Activated effector memory CD4-positive, alpha-beta T cell treated with anti-CD3 and anti-CD28 coated beads, Interleukin-2, amount 50 U/mL, for 16 hours (primary cell): ENCODE data around the gene ORC1.
"Not testable (repeated sequence)": the region's sequence is repeated elsewhere in the genome, so short reads cannot be mapped to it uniquely, and the experiment has no call there.

Source experiments
- DNase-seq: peaks from one replicate; pipeline ENCODE4 v3.0.0-alpha.2; 2020

ORC1 gene

GRCh38 chr1:52369851-52370250, 34.4 kb downstream of the ORC1 start:
- DNase-seq, result not testable (repeated sequence)

- DNase-seq, result peak; percentile 85
These were observed 35.6 kb downstream of the ORC1 start for GRCh38 chr1:52368383-52369172.

GRCh38 chr1:52367272-52367671, 37.0 kb downstream of the ORC1 start:
- no peak for DNase-seq

- DNase-seq, result no peak
These were observed 37.8 kb downstream of the ORC1 start for GRCh38 chr1:52366517-52366827.

- peak; percentile 100 for DNase-seq
These were observed 38.3 kb downstream of the ORC1 start, which contains the start of gene CC2D1B for GRCh38 chr1:52365746-52366516. Gene CC2D1B (minus strand): TSS chr1:52366205. CDS start chr1:52364620, 1,585 bp downstream.

GRCh38 chr1:52365071-52365745, 39.0 kb downstream of the ORC1 start:
- DNase-seq, result peak; percentile 67

GRCh38 chr1:52364235-52364839, 39.9 kb downstream of the ORC1 start:
- peak; percentile 28 for DNase-seq

- no peak for DNase-seq
These were observed 43.6 kb downstream of the ORC1 start for GRCh38 chr1:52360595-52360968.

- DNase-seq, result no peak
These were observed 44.3 kb downstream of the ORC1 start for GRCh38 chr1:52359676-52360594.

GRCh38 chr1:52358851-52359497, 45.2 kb downstream of the ORC1 start:
- no peak for DNase-seq

- DNase-seq, result no peak
These were observed 46.8 kb downstream of the ORC1 start for GRCh38 chr1:52357397-52357796.

- DNase-seq, result no peak
These were observed 47.3 kb downstream of the ORC1 start for GRCh38 chr1:52356818-52357355.

- no peak for DNase-seq
These were observed 48.2 kb downstream of the ORC1 start for GRCh38 chr1:52355847-52356505.

- no peak for DNase-seq
These were observed 48.8 kb downstream of the ORC1 start for GRCh38 chr1:52355436-52355835.

- DNase-seq, result no peak
These were observed 51.5 kb downstream of the ORC1 start for GRCh38 chr1:52352690-52353089.

- no peak for DNase-seq
These were observed 55.4 kb downstream of the ORC1 start for GRCh38 chr1:52348704-52349300.

- no peak for DNase-seq
These were observed 57.6 kb downstream of the ORC1 start for GRCh38 chr1:52346653-52347052.

GRCh38 chr1:52345252-52345651, 59.0 kb downstream of the ORC1 start:
- no peak for DNase-seq

GRCh38 chr1:52343979-52344378, 60.2 kb downstream of the ORC1 start:
- no peak for DNase-seq

- no peak for DNase-seq
These were observed 62.5 kb downstream of the ORC1 start for GRCh38 chr1:52341655-52342260.
